ENCODE data around the gene DBN1.

DNA sequence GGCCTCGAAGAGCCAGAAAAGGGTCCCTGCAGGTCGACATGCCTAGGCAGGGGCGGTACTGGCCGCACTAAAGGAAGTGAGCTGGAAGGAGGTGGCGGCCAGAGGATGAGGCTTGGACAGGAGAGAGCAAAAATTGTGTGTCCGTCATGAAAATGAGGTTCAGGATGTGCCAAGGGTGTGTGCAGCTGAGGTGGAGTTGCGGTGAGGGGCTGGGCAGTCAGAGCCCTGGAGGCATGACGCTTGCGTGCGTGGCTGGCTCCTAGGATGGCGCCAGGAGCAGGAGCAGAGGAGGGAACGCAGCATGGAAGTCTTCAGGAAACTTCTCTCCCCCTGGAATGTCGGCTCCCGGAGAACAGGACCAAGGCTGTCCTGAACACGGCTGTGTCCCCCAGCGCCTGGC lies 29.5 kb upstream of the DBN1 start:
- TF ChIP-seq, protein P1, sequence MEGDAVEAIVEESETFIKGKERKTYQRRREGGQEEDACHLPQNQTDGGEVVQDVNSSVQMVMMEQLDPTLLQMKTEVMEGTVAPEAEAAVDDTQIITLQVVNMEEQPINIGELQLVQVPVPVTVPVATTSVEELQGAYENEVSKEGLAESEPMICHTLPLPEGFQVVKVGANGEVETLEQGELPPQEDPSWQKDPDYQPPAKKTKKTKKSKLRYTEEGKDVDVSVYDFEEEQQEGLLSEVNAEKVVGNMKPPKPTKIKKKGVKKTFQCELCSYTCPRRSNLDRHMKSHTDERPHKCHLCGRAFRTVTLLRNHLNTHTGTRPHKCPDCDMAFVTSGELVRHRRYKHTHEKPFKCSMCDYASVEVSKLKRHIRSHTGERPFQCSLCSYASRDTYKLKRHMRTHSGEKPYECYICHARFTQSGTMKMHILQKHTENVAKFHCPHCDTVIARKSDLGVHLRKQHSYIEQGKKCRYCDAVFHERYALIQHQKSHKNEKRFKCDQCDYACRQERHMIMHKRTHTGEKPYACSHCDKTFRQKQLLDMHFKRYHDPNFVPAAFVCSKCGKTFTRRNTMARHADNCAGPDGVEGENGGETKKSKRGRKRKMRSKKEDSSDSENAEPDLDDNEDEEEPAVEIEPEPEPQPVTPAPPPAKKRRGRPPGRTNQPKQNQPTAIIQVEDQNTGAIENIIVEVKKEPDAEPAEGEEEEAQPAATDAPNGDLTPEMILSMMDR (conservative IDR thresholded peaks at IDR 0.05; ENCODE audit: low read depth, low read length), result no peak
- TF ChIP-seq EZH2 (IDR thresholded peaks at IDR 0.05; ENCODE audit: borderline replicate concordance, low read depth, low read length, poor library complexity, severe bottlenecking), result no peak

Data from A673 (cell line).